IPS DF 4.7 (cell line): Measurements from ENCODE around the gene PTPRF.

Experiments
- DNase-seq: peaks from one replicate; pipeline ENCODE4 v3.0.0-alpha.2; 2013; ENCODE audit warnings: low spot score; ENCODE audit errors: extremely low read depth

The PTPRF gene

DNA sequence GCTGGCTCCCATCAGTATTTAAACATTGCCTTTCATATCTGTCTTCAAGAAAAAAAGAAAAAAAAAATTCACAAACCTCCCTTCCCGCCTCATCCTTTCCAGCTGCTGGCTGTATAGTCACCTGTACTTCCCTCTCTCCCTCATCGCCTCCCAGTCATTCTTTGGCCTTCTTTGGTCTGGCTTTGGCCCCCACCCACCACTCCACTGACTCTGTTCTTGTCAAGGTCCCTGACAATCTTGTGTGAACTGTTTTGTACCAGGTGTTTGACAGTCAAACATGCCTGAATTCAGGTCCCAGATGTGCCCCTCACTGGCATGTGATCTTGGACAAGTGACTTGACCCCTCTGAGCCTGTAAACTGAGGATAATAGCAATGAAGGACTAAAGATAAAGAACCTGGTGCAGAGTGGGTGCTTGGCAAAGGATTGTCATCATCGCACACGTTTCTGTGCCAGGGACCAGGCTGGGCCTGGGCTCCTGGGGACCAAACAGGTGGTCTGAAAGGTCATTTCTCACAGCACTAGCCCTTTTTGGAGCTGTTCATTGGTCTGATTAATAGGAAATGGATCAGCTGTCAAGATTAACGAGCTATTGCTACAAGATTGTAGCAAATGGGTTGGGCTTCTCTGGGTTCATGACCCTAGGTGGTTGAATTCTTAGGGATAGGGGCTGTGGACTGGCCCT, 21.5 kb downstream of the PTPRF start:
- DNase-seq = no peak

GRCh38 chr1:43552813-43553212, 22.1 kb downstream of the PTPRF start:
- no peak for DNase-seq

DNA sequence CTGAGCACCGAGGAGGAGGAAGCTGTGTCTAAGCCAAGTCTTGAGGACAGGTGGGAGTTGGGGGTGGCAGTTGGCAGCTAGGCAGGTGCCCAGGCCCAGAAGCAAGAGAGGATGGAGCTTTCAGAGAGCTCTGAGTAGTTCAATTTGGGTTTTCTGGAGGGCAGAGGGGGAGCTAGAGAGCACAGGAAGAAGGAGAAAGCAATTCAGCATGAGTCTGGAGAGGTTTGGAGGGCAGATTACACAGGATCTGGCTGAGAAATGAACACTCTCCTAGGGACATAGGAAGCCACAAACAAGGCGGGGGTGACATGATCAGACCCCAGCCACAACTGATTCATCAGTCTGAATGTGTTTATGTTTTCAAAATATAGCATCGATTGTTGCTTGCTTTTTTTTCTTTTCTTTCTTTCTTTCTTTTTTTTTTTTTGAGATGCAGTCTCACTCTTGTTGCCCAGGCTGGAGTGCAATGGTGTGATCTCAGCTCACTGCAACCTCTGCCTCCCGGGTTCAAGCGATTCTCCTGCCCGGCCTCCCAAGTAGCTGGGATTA, 23.8 kb downstream of the PTPRF start:
- no peak for DNase-seq

DNA sequence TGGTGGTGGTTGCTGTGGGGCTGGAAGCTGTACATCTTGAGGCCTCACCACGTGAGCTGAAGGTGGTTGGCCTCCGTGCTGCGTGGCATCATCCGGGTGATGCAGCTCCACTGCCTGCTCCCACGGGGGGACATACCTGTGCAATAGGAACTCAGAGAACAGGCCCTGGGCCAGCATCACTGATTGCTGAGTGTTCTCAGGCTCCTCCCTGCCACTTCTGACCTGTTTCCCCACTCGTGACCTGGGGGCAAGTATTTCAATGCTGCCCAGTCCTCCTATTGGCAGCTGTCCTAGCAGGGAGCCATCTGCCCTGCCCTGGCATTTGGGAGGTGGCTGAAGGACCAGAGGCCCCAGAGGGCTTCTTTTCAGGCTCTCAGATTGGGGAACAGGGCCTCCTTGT, 26.1 kb downstream of the PTPRF start:
- DNase-seq = no peak

DNA sequence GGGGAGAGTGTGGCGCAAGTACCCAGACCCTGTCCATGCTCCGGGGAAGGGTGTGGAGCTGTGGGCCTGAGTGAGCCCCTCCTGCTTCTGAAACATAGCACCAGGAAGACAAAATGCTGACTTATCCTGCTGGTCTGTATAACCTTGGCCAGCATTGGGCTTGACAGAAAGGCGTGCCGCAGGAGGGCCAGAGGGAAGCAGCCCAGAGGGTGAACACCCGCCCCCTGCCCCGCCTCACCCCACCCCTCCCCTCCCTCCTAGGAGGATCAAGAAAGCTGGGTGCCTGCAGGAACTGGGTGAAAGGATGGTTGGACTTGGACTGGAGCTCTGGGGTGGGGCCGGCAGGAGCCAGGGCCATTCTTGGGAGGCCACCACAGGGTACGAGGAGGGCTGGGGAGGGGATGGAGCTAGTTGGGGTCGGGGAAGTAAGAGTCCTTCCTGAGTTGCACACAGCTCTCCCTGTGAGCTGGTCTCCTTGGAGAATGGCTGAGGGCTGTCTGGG, 27.1 kb downstream of the PTPRF start:
- no peak for DNase-seq

DNA sequence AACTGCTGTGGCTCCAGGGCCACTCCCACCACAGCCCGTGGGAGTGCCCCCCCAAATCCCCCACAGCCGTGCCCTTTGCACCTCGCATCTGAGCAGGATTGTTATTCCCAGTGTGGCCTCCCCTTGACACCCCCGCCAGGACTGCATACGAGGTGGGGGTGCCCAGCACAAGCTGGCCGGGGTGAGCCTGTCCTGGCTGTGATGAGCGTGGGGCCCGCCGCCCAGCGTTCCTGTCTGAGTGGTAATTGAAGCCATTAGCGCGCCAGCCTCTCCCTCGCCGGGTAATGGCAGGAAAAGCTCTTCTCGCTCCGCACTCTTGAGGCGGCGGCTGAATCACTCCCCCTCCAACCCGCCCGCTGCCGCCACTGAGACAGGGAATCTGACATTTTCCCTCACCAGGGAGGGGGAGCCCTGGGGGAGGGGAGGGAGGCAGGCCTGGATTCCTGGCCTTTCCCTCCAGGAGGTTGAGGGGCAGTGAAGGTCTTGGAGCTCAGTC, 27.7 kb downstream of the PTPRF start:
- DNase-seq = no peak

- DNase-seq = no peak
These were observed 29.0 kb downstream of the PTPRF start for GRCh38 chr1:43559714-43560113.

DNA sequence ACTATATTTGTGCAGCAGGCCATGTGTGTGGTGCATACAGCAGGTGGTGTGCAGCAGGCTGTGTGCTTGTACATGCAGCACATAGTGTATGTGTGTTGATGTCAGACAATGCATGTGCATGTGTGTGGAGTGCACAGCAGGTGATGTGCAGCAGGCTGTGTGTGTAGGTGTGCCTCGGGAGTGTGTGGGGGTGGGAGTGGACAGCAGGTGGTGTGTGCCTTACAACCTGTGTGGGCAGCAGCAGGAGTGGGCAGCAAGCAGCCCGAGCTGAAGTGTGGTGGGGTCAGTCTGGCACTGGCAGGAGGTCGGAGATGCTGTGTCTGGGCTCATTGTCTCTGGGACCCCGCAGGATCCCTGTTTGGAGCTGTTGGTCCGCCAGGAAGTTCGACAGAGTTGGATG, 29.6 kb downstream of the PTPRF start:
- DNase-seq = no peak

DNA sequence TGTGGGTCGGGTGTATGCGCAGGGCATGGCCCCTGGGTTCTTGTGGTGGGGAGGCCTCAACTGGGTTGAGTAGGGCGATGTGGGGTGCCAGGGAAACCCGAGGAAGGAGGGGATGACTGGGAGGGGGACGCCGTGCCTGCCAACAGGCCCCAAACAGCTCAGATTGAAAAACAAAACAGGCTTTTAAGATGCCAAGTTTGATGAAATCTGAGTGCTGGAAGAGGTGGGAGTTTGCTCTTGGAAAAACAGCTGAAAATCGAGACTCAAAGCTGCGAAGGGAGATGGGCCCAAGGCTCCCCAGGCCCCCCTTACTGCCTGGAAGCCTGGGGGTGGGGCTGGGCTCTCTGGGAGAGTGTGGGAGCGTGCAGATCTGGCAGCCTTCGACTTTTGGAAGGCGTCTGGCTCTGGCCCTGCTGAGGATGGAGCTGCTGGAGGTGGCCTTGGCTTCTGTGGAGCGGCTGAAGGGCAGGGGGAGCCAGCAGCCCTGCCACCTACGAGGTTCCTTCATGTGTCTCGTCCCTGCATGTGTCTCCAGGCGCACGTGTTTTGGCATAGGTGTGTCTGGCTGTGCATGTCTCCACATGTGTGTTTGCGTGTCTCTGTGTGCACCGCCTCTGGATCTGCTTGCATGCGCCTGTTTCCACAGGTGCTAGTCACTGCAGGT, 33.3 kb downstream of the PTPRF start:
- no peak for DNase-seq

- DNase-seq = no peak
These were observed 34.1 kb downstream of the PTPRF start for GRCh38 chr1:43564551-43565348.

DNA sequence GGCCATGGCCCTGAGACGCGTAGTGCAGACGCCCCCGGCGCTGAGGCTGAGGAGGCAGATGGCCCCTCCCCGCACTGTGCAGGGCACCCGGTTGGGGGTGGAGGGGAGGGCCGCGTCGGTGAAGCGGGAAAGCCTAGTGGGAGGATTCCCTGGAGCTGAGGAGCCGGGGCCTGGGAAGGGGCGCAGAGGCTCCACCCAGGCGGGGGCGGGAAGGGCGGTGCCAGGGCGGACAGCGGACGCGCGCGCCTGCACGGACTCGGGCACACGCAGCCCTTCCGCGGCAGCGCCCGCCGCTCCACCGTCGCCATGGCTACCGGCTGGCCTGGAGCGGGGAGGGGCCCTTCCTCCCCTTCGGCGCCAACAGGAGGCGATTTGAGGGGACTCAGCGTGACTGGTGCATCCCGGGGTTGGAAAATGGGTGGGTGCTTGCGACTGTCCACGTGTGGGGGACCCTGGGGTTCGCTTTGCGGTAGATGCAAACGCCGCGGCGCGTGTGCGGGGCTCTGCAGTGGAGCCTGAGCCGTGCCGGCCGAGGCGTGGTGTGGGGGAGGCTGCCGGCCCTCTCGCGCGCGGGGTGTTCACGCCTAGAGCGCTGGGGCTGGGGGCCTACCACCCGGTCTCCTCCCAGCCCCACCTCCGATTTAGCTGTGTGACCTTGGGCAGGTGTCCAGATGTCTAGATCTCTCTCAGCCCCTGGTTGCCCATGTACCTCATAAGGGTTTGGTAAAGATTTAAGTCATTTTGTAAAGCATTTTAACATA, 35.1 kb downstream of the PTPRF start:
- DNase-seq = no peak

DNA sequence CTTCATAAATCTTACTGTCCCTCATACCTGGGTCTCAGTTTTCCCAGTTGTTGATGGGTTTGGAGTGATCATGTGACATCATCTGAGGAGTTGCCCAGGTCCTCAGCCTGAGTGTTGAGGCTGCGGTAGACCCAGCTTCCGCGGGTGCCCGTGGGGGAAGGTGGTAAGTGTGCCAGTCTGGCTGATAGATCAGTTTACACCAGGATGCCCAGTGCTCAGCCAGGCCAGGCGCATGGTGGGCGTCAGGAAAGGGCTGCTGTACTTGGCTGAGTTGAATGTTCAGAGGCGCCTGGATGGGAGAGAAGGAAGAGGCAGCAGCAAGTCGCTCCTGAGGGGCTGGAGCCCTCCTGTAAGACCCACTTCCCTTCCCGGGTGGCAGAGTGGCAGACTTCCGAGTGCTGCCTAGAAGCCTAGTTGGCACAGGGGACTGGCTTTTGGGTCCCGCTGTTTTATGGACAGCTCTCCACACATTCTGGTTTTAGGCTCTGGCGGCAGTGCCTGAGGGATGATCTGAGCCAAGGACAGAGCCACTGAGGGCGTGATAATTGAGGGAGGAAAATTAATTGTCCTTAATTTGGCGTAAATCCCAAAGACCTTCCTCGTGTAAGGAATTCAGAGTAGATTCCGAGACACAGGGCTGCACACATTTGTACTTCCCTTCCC, 35.8 kb downstream of the PTPRF start:
- DNase-seq = no peak

GRCh38 chr1:43569175-43569574, 38.5 kb downstream of the PTPRF start:
- no peak for DNase-seq

DNA sequence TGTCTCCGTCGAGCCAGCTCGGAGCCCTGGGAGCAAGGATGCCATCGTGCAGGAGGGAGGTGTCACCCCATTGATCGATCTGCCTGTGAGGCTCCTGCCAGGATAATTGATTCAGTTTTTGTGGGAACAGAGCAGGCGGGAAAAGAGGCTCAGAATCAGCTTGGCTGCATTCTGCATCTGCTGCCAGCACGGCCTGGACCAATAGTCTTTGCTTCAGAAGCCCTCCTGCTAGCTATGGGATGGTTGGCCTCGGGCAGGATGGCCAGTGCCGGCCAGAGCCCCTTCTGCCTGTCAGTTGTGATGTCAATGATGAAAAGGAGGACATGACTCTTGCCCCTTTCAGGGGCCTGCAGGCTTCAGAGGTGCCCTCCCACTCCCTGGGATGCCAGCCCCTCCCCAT, 39.6 kb downstream of the PTPRF start:
- no peak for DNase-seq

- DNase-seq = no peak
These were observed 40.0 kb downstream of the PTPRF start for GRCh38 chr1:43570715-43571114.

DNA sequence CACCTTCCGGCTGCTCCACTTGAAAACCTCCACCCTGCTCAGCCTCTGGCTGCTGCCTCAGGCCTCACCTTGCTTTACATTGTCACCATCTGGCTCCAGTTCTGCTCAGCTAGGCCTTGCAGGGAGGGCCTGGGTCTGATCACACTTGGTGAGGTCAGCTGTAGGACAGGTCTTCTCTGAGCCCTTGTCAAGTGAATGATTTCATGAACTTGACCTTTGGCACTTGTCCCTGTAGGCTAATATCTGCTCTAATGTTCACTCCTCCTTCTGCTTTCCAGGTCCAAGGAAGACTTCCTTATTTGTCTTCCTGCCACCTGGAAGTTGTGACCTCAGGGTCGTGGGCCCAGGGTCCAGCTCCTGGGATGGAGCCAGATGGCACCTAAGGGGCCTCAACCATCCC, 41.4 kb downstream of the PTPRF start:
- no peak for DNase-seq

DNA sequence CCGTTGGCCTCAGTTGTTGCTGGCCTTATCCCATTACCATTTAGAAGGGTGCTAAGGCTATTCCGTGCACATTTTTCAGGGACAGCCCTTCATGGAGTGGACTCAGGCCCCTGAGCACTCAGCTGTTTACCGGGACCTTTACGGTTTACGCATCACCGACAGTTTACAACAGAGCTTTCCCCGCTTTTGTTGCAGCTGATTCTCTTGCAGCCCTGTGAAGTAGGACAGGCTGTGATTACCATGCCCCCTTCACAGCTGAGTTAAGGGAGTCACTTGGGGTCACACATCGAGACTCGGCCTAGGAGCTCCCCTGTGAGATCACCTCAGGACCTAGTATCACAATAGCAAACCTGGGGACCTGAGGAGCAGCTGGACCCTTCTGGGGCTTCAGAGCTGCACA, 41.9 kb downstream of the PTPRF start:
- no peak for DNase-seq

GRCh38 chr1:43573066-43573800, 42.5 kb downstream of the PTPRF start:
- no peak for DNase-seq

DNA sequence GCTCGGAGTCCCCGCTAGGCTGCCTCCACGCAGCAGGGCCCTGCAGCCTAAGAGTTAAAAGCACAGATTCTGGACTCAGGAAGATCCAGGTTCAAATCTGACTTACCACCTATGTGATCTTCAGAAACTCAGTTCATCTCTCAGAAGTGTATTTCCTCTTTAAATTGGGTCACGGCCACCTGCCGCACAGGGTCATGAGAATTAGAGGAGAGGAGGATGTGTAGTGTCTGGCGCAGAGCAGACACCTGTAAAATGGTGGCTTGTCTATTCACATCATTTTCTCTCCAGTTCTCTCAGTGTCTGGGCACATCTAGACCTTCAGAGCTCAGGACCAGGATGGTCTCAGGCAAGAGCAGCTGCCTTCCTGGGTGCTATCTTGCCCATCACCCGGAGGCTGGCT, 45.8 kb downstream of the PTPRF start:
- DNase-seq = no peak
